HG03139 (cell line): ENCODE measurements around the gene AGBL5.
"Not testable (repeated sequence)": the region's sequence is repeated elsewhere in the genome, so short reads cannot be mapped to it uniquely, and the experiment has no call there.

Experiments used
- ATAC-seq: cut with Tn5 transposase; IDR thresholded peaks from one replicate; pipeline ENCODE4 v1.9.1; 2021; ENCODE audit not compliant: unreplicated experiment

AGBL5 gene

DNA sequence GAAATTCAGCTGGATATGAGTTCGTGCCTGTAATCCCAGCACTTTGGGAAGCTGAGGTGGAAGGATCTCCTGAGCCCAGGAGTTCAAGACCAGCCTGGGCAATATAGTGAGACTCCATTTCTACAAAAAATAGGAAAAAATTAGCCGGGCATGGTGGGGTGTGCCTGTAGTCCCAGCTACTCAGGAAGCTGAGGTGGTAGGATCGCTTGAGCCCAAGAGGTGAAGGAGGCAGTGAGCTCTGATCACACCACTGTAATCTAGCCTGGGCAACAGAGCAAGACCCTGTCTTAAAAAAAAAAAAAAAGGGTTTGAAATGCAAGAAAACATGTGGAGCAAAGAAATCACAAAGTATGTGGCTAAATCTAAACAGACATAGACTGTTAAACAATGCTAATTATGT is 57.6 kb downstream of the AGBL5 start:
- no peak for ATAC-seq

DNA sequence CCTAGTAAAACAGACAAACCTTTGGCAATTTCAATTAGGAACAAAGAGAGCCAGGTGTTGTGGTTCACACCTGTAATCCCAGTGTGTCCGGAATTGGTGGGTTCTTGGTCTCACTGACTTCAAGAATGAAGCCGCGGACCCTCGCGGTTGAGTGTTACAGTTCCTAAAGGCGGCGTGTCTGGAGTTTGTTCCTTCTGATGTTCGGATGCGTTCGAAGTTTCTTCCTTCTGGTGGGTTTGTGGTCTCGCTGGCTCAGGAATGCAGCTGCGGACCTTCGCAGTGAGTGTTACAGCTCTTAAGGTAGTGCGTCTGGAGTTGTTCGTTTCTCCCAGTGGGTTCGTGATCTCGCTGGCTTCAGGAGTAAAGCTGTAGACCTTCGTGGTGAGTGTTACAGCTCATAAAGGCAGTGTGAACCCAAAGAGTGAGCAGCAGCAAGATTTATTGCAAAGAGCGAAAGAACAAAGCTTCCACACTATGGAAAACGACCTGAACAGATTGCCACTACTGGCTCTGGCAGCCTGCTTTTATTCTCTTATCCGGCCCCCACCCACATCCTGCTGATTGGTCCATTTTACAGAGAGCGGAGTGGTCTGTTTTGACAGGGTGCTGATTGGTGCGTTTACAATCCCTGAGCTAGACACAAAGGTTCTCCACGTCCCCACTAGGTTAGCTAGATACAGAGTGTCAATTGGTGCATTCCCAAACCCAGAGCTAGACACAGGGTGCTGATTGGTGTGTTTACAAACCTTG is 59.3 kb downstream of the AGBL5 start:
- ATAC-seq = not testable (repeated sequence)

DNA sequence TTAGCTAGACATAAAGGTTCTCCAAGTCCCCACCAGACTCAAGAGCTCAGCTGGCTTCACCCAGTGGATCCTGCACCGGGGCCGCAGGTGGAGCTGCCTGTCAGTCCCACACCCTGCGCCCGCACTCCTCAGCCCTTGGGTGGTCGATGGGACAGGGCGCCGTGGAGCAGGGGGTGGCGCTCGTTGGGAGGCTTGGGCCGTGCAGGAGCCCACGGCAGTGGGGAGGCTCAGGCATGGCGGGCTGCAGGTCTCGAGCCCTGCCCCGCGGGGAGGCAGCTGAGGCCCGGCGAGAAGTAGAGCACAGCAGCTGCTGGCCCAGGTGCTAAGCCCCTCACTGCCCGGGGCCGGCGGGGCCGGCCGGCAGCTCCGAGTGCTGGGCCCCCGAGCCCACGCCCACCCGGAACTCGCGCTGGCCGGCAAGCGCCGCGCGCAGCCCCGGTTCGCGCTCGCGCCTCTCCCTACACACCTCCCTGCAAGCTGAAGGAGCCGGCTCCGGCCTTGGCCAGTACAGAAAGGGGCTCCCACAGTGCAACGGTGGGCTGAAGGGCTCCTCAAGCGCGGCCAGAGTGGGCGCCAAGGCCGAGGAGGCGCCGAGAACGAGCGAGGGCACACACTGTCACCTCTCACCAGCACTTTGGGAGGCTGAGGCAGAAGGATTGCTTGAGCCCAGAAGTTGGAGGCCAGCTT is 60.1 kb downstream of the AGBL5 start:
- not testable (repeated sequence) for ATAC-seq

DNA sequence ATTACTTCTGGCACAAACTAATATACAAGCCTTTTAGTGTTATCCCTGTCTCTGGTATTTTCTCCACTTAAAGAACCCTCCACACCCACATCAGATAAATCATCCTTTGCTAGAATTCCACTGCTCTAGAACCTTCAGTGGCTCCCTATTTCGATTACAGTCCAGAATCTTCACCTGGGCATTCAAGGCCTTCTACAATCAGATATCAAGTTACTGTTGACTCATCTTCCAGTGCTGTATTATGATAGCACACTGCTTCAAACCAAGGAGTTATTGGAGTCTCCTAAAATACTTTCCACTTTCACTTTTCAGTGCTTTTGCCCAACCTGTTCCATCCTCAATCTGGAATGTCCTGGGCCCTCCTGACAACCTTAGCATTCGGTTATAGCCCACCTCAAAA is 64.1 kb downstream of the AGBL5 start:
- ATAC-seq = no peak

DNA sequence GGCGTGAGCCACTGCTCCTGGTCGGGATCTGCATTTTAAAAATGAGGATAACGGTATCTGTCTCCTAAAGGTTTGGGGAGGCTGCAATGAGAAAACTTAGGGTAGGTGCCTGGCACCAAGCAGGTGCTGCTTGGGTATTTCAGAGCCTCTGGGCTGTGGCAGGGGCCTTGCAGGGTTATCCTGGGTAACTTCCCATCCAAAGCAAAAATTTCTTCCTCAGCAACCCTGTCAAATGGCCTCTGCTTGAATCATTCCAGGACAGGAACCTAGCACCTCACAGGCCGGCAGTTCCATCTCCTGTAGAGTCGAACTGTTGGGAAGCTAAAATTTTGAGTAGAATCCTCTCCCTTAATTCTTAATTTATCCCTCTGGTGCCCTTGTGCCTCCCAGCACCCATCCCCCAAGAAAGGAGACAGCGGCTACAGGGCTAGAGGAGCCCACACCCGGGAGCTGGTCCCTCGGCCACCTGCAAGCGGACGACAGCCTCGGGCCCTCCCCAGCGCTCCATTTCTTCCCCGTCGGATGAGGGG is 66.6 kb downstream of the AGBL5 start:
- no peak for ATAC-seq

DNA sequence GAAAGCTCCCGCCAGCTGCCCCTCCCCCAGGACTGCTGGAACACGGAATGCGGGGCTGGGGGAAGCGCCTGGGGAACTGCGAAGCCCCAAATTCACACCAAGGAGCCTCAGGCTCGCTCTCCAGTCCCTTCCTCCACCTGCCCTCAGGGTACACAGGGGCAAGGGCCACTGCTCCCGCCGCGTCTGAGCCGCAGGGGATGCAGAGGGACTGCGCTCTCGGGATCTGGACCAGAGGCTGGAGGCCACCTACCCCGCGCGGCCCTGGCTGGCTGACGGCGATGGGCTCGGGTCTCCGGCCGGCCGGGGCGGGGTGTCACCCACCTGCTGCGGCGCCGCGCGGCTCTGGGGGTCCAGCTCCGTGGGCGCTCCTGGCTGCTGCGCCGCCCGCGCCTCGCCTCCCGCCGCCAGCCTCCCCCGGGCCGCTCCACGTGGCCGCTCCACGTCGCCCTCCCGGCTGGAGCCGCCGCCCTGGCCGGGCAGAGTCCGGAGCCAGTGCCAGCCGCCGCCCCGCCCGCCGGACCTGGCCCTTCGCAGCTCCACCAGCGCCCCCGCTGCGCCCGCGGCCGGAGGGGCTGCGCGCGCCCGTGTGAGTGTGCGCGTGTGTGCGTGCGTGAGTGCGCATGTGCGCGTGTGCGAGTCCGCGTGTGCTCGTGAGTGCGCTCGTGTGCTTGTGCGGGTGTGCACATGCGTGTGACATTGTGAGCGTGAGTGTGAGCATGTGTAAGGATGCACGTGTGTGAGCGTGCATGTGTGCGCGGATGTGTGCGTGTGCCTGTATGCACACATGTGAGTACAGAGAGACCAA is 67.3 kb downstream of the AGBL5 start, which contains the start of gene CGREF1:
CGREF1 (minus strand) TSS at position 604 of the 805 bp plus-strand sequence. CDS start 14,762 bp downstream, outside the sequence.
- ATAC-seq = no peak

DNA sequence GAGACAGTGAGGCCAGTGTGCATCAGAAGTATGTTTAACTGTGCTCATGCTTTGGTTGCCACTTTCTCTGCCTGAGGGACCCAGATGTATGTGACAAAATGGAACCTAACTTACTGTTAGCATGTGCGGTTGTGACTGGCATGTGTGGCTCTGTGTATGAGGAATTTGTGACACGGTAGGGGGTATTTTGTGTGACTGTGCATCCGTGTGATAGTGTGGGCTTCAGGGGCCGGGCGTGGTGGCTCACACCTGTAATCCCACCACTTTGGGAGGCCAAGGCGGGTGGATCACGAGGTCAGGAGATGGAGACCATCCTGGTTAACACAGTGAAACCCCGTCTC is 67.8 kb downstream of the AGBL5 start:
- not testable (repeated sequence) for ATAC-seq
